Heart right ventricle (tissue), 16 donors: ENCODE measurements around the gene MYO18B. TPM values are rescaled to one million over a fixed set of nuclear protein-coding genes. Genes with fewer than 3 reads are reported as not detected.

Experiments
- ATAC-seq, 8 donors: fragments of 200-7000 bp; cut with Tn5 transposase; one replicate each; pipeline ENCODE4 v1.9.1; 2020; ENCODE audit warnings: mild to moderate bottlenecking in 8 of 8, moderate library complexity in 8 of 8, moderate number of reproducible peaks in 1 of 8
- DNase-seq, 2 donors: peaks; one replicate each; pipeline ENCODE4 v3.0.0-alpha.2; 2020
- H3K27ac ChIP-seq, 10 donors: fragments of 200-600 bp; sonication (generic) in 2 of 10; one replicate each; pipeline versions ENCODE4 v1.5.0 to v1.8.0; 2020 to 2022; ENCODE audit warnings: mild to moderate bottlenecking in 3 of 10
- H3K27me3 ChIP-seq, 7 donors: fragments of 200-600 bp; one replicate each; pipeline ENCODE4 v1.8.0; 2021 to 2022; ENCODE audit warnings: mild to moderate bottlenecking in 2 of 7
- H3K36me3 ChIP-seq, 9 donors: fragments of 200-600 bp; sonication (generic) in 1 of 9; one replicate each; pipeline versions ENCODE4 v1.5.0 to v1.8.0; 2020 to 2022; ENCODE audit warnings: mild to moderate bottlenecking in 2 of 9
- H3K4me1 ChIP-seq, 9 donors: fragments of 200-600 bp; sonication (generic) in 1 of 9; one replicate each; pipeline versions ENCODE4 v1.5.0 to v1.8.0; 2020 to 2022; ENCODE audit warnings: mild to moderate bottlenecking in 4 of 9
- H3K4me3 ChIP-seq, 10 donors: fragments of 200-600 bp; sonication (generic) in 2 of 10; one replicate each; pipeline versions ENCODE4 v1.5.0 to v1.8.0; 2020 to 2022; ENCODE audit warnings: mild to moderate bottlenecking in 7 of 10, moderate library complexity in 2 of 10
- H3K9me3 ChIP-seq, 11 donors: fragments of 200-600 bp in 10 of 11; sonication (generic) in 2 of 11; one replicate each; pipeline versions ENCODE4 v1.5.0 to v1.8.0; 2013 to 2022; ENCODE audit warnings: mild to moderate bottlenecking in 2 of 11, control low read depth in 1 of 11, moderate library complexity in 1 of 11
- WGBS, 2 donors: extraction: QIAGEN DNeasy Blood & Tissue Kit; methylation state at CpG; one replicate each; pipeline ENCODE4 v1.1.7; 2013; ENCODE audit warnings: inconsistent platforms in 1 of 2; 5-methylcytosine and 5-hydroxymethylcytosine counted together
- intact Hi-C, 10 donors: fragments of 100-400 bp; cut with DNase I; formaldehyde crosslinking; loops; one replicate each; pipeline versions ENCODE4 v1.11.1 to v1.14.2; 2022
- polyA plus RNA-seq, 2 donors: library from polyadenylated mRNA; stranded (reverse); fragments of 200-250 nt; gene quantifications; one replicate each; pipeline ENCODE4 v1.2.3, GENCODE V29; 2013
- total RNA-seq, 10 donors: library from RNA; stranded (reverse); fragmentation: NEBNext Ultra II Directional in 3 of 10; extraction: Animal tissue kit (Norgen Biotek cat#: 25700) in 3 of 10; gene quantifications; one replicate each; pipeline versions ENCODE4 v1.2.1 to v1.2.4, GENCODE V29; 2021 to 2023
- TF ChIP-seq, protein P1 (sequence below), 9 donors: fragments of 200-600 bp; sonication (generic) in 2 of 9; IDR thresholded peaks; one replicate each; pipeline versions ENCODE4 v1.5.0 to v1.8.0; 2021 to 2022; ENCODE audit warnings: antibody characterized with exemption in 9 of 9, mild to moderate bottlenecking in 5 of 9, moderate library complexity in 1 of 9
- donor health status: Arrhythmogenic right ventricular cardiomyopathy.
- donor health status: ischemic (EF 13 %, LVEDD 7.1; RV severe dilation, severe dysfunction).
- donor health status: healthy with polysubstance abuse.
- donor health status: DM: no; HTN: yes; CAD: no.
- donor health status: DM: no; HTN: no; CAD: no.
- donor health status: ischemic (EF 25% LVEDD 6.9; RV normal size, moderate dysfunction).
- donor health status: ischemic (EF 25% LVEDD 5.7; RV mildly dilated, moderate dysfunction).
- donor health status: healthy.
- donor health status: DM: yes; HTN: yes; CAD: no.
- donor health status: Ischemic cardiomyopathy.
- donor health status: ischemic (EF 35%, LVEDD 5.7; RV mildly dilated, moderate dysfunction).
- donor health status: nonischemic (EF 11% LVEDD 7.7; RV severe dilation, severe dysfunction).
- donor health status: DM: yes; HTN: yes; CAD: no.
- donor health status: PGD.
- donor health status: ischemic (EF 29% LVEDD 5.4; RV normal size, mild dysfunction).
- donor health status: nonischemic (EF 23%, LVEDD 6.1; RV moderate dilation, normal function).

Gene MYO18B
- total and polyA plus RNA-seq, 12 donors, result 111 to 407 (median 210) TPM

DNA sequence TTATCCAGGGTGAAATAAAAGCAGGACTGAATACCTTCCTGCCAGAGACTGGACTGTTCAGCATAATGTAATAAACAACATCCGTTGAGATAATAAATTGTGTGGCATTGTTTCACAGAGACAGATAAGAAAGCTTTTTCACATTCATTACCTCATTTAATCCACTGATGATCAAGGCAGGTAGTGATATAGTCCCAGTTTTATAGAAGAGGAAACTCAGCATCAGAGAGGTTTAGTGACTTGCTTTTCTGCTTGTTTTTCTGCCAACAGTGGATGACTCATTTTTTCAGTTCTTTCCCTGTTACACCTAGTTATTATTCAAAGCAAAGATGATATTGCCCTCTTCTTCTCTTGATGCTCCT is 4.0 kb downstream of the MYO18B start:
- Histone ChIP-seq H3K36me3 (no peaks in the 10 kb centered on the region), H3K4me1 (peaks cover 8 to 63% (median 33%) of the 10 kb centered on the region in 9 donors), H3K27ac (peak overlapping the region in 7 of 10 donors; percentile 0 to 76 (median 67)), H3K4me3 (peak overlapping the region in 3 of 10 donors; percentile 20 to 58 (median 22)), H3K27me3 (peaks cover 0 to 3% (median 0%) of the 10 kb centered on the region in 7 donors), H3K9me3 (no peaks in the 10 kb centered on the region)
- TF ChIP-seq, protein P1, sequence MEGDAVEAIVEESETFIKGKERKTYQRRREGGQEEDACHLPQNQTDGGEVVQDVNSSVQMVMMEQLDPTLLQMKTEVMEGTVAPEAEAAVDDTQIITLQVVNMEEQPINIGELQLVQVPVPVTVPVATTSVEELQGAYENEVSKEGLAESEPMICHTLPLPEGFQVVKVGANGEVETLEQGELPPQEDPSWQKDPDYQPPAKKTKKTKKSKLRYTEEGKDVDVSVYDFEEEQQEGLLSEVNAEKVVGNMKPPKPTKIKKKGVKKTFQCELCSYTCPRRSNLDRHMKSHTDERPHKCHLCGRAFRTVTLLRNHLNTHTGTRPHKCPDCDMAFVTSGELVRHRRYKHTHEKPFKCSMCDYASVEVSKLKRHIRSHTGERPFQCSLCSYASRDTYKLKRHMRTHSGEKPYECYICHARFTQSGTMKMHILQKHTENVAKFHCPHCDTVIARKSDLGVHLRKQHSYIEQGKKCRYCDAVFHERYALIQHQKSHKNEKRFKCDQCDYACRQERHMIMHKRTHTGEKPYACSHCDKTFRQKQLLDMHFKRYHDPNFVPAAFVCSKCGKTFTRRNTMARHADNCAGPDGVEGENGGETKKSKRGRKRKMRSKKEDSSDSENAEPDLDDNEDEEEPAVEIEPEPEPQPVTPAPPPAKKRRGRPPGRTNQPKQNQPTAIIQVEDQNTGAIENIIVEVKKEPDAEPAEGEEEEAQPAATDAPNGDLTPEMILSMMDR (IDR thresholded peaks at IDR 0.05), result no peak
- DNase-seq, result no peak
- WGBS, 2 donors, result 0 to 25% methylated on average over 1 of the region's 1 CpG
- intact Hi-C loops, result no loop called here
- ATAC-seq, result no peak

DNA sequence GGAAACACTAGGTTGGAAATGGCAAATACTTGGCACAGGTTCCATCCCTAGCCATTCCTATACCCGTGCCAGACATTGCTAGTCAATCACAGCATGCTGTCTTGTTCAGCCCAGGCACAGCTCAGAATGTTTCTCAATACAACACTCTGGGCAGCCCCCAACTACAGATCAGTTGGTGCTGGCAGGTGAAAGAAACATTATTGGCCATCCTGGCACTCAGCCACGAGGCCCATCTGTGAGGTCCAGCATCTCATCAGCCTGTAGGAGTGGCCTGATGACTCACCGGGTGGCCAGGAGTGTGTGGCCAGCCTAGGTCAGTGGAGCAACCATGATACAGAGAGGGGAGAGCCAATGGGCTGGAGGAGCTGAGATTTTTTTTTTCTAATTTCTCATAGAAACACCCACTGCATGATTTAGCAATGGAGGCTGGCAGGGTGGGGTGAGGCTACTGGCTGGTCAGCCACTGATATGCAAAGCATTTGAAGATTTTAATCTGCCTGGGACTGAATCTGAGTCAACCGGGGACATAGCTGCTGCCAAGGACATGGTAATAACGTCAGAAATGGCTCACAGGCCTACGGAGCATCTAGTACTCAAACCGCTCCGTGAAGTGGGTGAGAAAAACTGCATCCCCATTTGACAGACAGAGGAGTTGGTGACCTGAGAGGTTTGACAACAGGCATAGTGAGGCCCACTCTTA is 5.4 kb downstream of the MYO18B start:
- TF ChIP-seq, protein P1 (IDR thresholded peaks at IDR 0.05), result no peak
- Histone ChIP-seq H3K27me3 (no peaks in the 10 kb centered on the region), H3K9me3 (no peaks in the 10 kb centered on the region), H3K4me3 (peak overlapping the region in 2 of 10 donors; percentile 13 to 14), H3K4me1 (peaks cover 8 to 66% (median 39%) of the 10 kb centered on the region in 9 donors), H3K36me3 (no peaks in the 10 kb centered on the region), H3K27ac (peak overlapping the region; percentile 24 to 76 (median 62))
- DNase-seq (no peak), ATAC-seq (peak in 6 of 8 donors; percentile 34 to 78 (median 60))
- WGBS, 2 donors, result 31 to 47% methylated on average over 8 of the region's 8 CpGs
- intact Hi-C loops, result no loop called here

DNA sequence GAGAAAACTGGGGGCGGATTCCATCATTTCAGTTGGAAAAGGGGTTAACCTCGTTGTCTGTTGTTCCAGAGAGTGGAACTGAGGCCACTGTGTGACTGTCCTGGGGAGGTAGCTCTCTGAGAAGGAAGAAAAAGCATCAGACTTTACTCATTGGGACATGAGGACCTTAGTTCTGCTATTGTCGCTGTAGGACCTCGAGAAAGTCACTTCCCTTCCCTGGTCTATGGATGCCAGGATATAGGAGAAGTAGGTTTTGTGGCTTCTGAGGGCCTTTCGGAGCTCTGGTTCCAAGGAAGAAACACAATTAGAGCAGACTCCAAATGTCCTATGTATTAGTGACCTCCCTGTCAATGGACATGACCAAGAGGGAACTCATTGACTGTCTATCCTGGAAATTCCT is 6.2 kb downstream of the MYO18B start:
- Histone ChIP-seq H3K27ac (peak overlapping the region in 9 of 10 donors; percentile 13 to 76 (median 67)), H3K36me3 (no peaks in the 10 kb centered on the region), H3K4me1 (peaks cover 8 to 72% (median 39%) of the 10 kb centered on the region in 9 donors), H3K4me3 (no peak overlapping the region), H3K9me3 (no peaks in the 10 kb centered on the region), H3K27me3 (no peaks in the 10 kb centered on the region)
- DNase-seq (no peak), ATAC-seq (no peak)
- TF ChIP-seq, protein P1 (IDR thresholded peaks at IDR 0.05), result no peak
- 77 to 82% methylated on average over 5 of the region's 5 CpGs for WGBS, 2 donors
- intact Hi-C loops, result no loop called here

DNA sequence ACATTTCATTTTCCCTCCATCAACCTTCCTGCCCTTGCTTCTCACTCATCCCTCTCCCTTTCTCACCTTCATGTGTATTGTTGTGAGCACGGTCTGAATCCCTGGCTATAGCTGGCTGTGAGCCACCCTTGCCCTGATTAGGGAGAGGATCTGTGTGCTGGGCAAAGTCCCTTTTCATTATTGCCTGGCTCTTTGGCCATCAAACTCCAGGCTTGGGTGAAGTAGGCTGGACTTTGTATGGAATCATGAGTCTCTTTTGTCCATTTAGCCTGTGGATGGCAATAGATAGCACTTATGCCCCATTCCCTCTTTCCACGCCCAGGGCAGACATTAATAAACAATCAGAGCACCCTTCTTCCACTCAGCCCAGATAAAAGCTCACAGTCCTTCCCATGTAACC is 6.7 kb downstream of the MYO18B start:
- no peaks in the 10 kb centered on the region for H3K27me3 ChIP-seq
- ATAC-seq (no peak), DNase-seq (no peak)
- 42 to 62% methylated on average over 2 of the region's 2 CpGs for WGBS, 2 donors
- H3K27ac ChIP-seq, result peak overlapping the region in 9 of 10 donors; percentile 8 to 79 (median 67)
- intact Hi-C loops, result no loop called here
- H3K4me3 ChIP-seq, result no peak overlapping the region
- no peaks in the 10 kb centered on the region for H3K36me3 ChIP-seq
- no peaks in the 10 kb centered on the region for H3K9me3 ChIP-seq
- H3K4me1 ChIP-seq, result peaks cover 8 to 74% (median 39%) of the 10 kb centered on the region in 9 donors
- TF ChIP-seq, protein P1 (IDR thresholded peaks at IDR 0.05), result no peak
